SK-N-SH (cell line): ENCODE measurements around the gene LTBP1. TPM values are rescaled to one million over a fixed set of nuclear protein-coding genes. Genes with fewer than 3 reads are reported as not detected.

ENCODE experiments used
- CTCF ChIA-PET: fragments of 300-600, 350-600 bp; formaldehyde crosslinking; extraction: SDS; loops from one replicate; lab custom pipeline; 2021; lab: Yijun Ruan, JAX
- POLR2A ChIA-PET: fragments of 350-600 bp; sonication (Branson Sonifier 250); formaldehyde crosslinking; extraction: SDS; loops from one replicate; lab custom pipeline; 2020; ENCODE audit warnings: antibody characterized with exemption, inconsistent platforms; lab: Yijun Ruan, JAX
- DNase-seq: peaks from one replicate; pipeline ENCODE4 v3.0.0; 2012
- H2AFZ ChIP-seq: fragments of 200-600 bp; sonication (generic); 2 replicates; pipeline ENCODE4 v1.8.1; 2016; ENCODE audit warnings: antibody characterized with exemption, mild to moderate bottlenecking, low read depth
- H3F3A ChIP-seq: fragments of 200-600 bp; sonication (generic); replicated peaks from 2 replicates; pipeline ENCODE3; 2016; ENCODE audit warnings: antibody characterized with exemption, mild to moderate bottlenecking; ENCODE audit not compliant: insufficient read depth
- H3K27ac ChIP-seq, 2 experiments: fragments of 200-500 bp in 1 of 2; fragments of 200-600 bp in 1 of 2; sonication (Bioruptor generic) in 1 of 2; sonication (generic), shearing (Covaris generic) in 1 of 2; 2 replicates each; pipeline versions ENCODE4 v1.5.1 to v1.6.1; 2014 to 2016; ENCODE audit warnings: low read depth in 2 of 2, inconsistent platforms in 1 of 2, low read length in 1 of 2, mild to moderate bottlenecking in 1 of 2, mixed read lengths in 1 of 2
- H3K27me3 ChIP-seq: fragments of 200-600 bp; sonication (generic), shearing (Covaris generic); 2 replicates; pipeline ENCODE4 v1.6.1; 2016; ENCODE audit warnings: mixed run types; ENCODE audit not compliant: insufficient read depth
- H3K36me3 ChIP-seq, 2 experiments: fragments of 200-500 bp in 1 of 2; fragments of 200-600 bp in 1 of 2; sonication (Bioruptor generic) in 1 of 2; sonication (generic) in 1 of 2; replicated peaks in 1 of 2; 2 replicates each; pipeline versions ENCODE3 to v1.5.1; 2014 to 2016; ENCODE audit warnings: low read length in 1 of 2, mild to moderate bottlenecking in 1 of 2; ENCODE audit not compliant: insufficient read depth in 2 of 2, control insufficient read depth in 1 of 2
- H3K4me1 ChIP-seq, 2 experiments: fragments of 200-500 bp in 1 of 2; fragments of 200-600 bp in 1 of 2; sonication (Bioruptor generic) in 1 of 2; sonication (generic), shearing (Covaris generic) in 1 of 2; 2 replicates each; pipeline versions ENCODE4 v1.5.1 to v1.6.1; 2014 to 2016; ENCODE audit warnings: low read depth in 1 of 2, low read length in 1 of 2, mixed run types in 1 of 2; ENCODE audit not compliant: insufficient read depth in 2 of 2, control insufficient read depth in 1 of 2
- H3K4me2 ChIP-seq: fragments of 200-600 bp; sonication (generic), shearing (Covaris generic); 2 replicates; pipeline ENCODE4 v1.6.1; 2017; ENCODE audit warnings: mixed run types
- H3K4me3 ChIP-seq, 2 experiments: fragments of 200-500 bp in 1 of 2; fragments of 200-600 bp in 1 of 2; sonication (Bioruptor generic) in 1 of 2; sonication (generic), shearing (Covaris generic) in 1 of 2; 2 replicates each; pipeline versions ENCODE4 v1.5.1 to v1.8.1; 2014 to 2016; ENCODE audit warnings: low read depth in 2 of 2, inconsistent platforms in 1 of 2, low read length in 1 of 2, mild to moderate bottlenecking in 1 of 2, mixed read lengths in 1 of 2, moderate library complexity in 1 of 2
- H3K79me2 ChIP-seq: fragments of 200-600 bp; sonication (generic); 2 replicates; pipeline ENCODE4 v1.8.1; 2017; ENCODE audit warnings: mild to moderate bottlenecking; ENCODE audit not compliant: insufficient read depth
- H3K9ac ChIP-seq: fragments of 200-600 bp; sonication (generic); 2 replicates; pipeline ENCODE4 v1.6.1; 2017; ENCODE audit warnings: mixed run types
- H3K9me2 ChIP-seq: fragments of 200-600 bp; sonication (generic); 2 replicates; pipeline ENCODE4 v1.6.1; 2017; ENCODE audit warnings: mixed run types
- H3K9me3 ChIP-seq: fragments of 200-600 bp; sonication (generic); 2 replicates; pipeline ENCODE4 v1.6.1; 2017; ENCODE audit warnings: mixed run types, mild to moderate bottlenecking, moderate library complexity
- H4K20me1 ChIP-seq: fragments of 200-600 bp; sonication (generic); 2 replicates; pipeline ENCODE4 v1.6.1; 2017; ENCODE audit warnings: mild to moderate bottlenecking, mixed run types; ENCODE audit not compliant: insufficient read depth
- CHD2 ChIP-seq: fragments of 150-350 bp; IDR thresholded peaks from 2 replicates; pipeline ENCODE4 v1.6.1; 2018; ENCODE audit warnings: low read length; ENCODE audit not compliant: partially characterized antibody
- ELF1 ChIP-seq: IDR thresholded peaks from 2 replicates; pipeline ENCODE4 v1.4.0; 2012
- EZH2phosphoT487 ChIP-seq: fragments of 200-600 bp; sonication (generic); IDR thresholded peaks from 2 replicates; pipeline ENCODE4 v1.6.1; 2017; ENCODE audit warnings: low read depth, mixed run types, mild to moderate bottlenecking, antibody characterized with exemption, moderate library complexity, borderline replicate concordance
- FOXJ3 ChIP-seq: sonication (generic); formaldehyde crosslinking; IDR thresholded peaks from 2 replicates; pipeline ENCODE4 v1.5.1; 2020; ENCODE audit warnings: mild to moderate bottlenecking, missing genetic modification reagents
- FOXM1 ChIP-seq: IDR thresholded peaks from 2 replicates; pipeline ENCODE4 v1.4.0; 2012; ENCODE audit warnings: low read depth, mild to moderate bottlenecking
- GABPA ChIP-seq: IDR thresholded peaks from 2 replicates; pipeline ENCODE4 v1.4.0; 2012; ENCODE audit warnings: low read depth, mild to moderate bottlenecking
- MAX ChIP-seq: IDR thresholded peaks from 2 replicates; pipeline ENCODE4 v1.4.0; 2012; ENCODE audit warnings: low read depth
- NFIC ChIP-seq: IDR thresholded peaks from 2 replicates; pipeline ENCODE4 v1.4.0; 2012; ENCODE audit warnings: borderline replicate concordance
- NRF1 ChIP-seq: IDR thresholded peaks from 2 replicates; pipeline ENCODE4 v1.6.1; 2012; ENCODE audit warnings: low read depth, mild to moderate bottlenecking, low read length
- TCF12 ChIP-seq: IDR thresholded peaks from 2 replicates; pipeline ENCODE4 v1.4.0; 2012
- TEAD4 ChIP-seq: IDR thresholded peaks from 2 replicates; pipeline ENCODE4 v1.4.0; 2012; ENCODE audit warnings: mild to moderate bottlenecking, borderline replicate concordance; ENCODE audit not compliant: insufficient read depth
- WGBS: methylation state at CpG from one replicate; pipeline ENCODE4 v1.1.6; 2017; ENCODE audit warnings: low lambda C conversion rate; 5-methylcytosine and 5-hydroxymethylcytosine counted together
- polyA plus RNA-seq, 3 experiments: library from polyadenylated mRNA; depleted of rRNA; stranded (reverse); fragments of >200 nt; gene quantifications; 2 replicates each; pipeline ENCODE4 v1.2.3, GENCODE V29; 2012
- TF ChIP-seq, protein P1 (sequence below): fragments of 150-350 bp; IDR thresholded peaks from 2 replicates; pipeline ENCODE4 v1.6.1; 2016; ENCODE audit warnings: mild to moderate bottlenecking, low read depth, low read length

Gene LTBP1
- polyA plus RNA-seq, 1 of the 3 experiments (the other 2 are of a cell fraction) = 467 TPM

DNA sequence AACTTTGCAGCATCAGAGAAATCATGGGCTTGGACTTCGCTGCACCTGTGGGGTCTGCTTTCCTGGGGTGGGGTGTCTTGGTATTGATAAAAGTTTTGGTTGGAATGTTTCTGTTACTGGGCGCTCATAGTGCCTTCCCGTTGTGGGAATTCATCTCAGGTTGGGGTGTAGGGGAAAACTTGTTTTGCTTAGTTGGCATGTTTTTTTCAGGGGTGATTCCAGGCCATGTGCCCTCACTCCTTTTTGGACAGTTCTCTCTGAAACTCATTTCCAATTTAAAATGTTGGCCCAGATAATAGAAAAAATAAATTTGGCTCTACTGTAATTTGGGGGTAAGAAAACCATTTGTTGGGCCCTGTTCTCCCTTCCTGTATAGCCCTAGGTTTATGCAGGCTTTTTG lies 1.5 kb downstream of the LTBP1 start:
- H3K9ac ChIP-seq = peak overlapping the region; percentile 65
- peak overlapping the region; percentile 97 for H3K4me2 ChIP-seq
- no peak overlapping the region for H3K27ac ChIP-seq
- peak overlapping the region; percentile 75 to 82; a peak in 3 of 4 replicates for H3K4me3 ChIP-seq
- 78% methylated on average over 3 of the region's 3 CpGs for WGBS
- H3K36me3 ChIP-seq = no peaks in the 10 kb centered on the region
- peak overlapping the region; percentile 79; the same call in 1 of the 2 replicates for H2AFZ ChIP-seq
- POLR2A ChIA-PET = no interaction called here
- H3F3A ChIP-seq = peaks cover 3% of the 10 kb centered on the region
- no peaks in the 10 kb centered on the region for H4K20me1 ChIP-seq
- no peaks in the 10 kb centered on the region for H3K79me2 ChIP-seq
- CTCF ChIA-PET = interaction anchor here (0.8 to 2.3 kb wide), 3 partner anchors 10 to 86 kb away, joined by 3 to 5 read pairs (median 3); no protein-coding TSS in a partner anchor
- TF ChIP-seq NFIC (no peak), ELF1 (no peak), FOXM1 (no peak), TEAD4 (no peak)
- no peaks in the 10 kb centered on the region for H3K9me3 ChIP-seq
- peaks cover 0 to 6% of the 10 kb centered on the region in 2 experiments; a peak in 1 of 4 replicates for H3K4me1 ChIP-seq
- DNase-seq = no peak
- no peaks in the 10 kb centered on the region for H3K27me3 ChIP-seq
- H3K9me2 ChIP-seq = no peaks in the 10 kb centered on the region

DNA sequence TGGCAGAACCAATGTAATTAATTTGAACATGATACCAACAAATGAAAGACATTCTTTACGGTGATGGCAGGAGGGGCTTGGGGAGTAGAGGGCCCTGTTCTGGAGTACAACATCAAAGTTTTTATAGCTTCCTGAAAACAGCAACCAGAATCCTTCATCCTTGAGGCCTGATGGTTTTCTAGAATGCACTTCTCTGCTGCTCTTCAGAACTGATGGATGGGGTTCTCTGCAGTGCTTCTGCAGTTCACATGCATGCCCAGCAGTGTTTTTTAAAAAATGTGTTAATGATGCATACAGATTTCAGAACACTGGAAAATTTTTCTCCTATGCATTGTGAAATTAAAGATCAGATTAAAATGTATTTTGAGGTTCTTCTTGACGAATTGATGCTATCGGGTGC lies 2.5 kb downstream of the LTBP1 start:
- H3K9me3 ChIP-seq = no peaks in the 10 kb centered on the region
- no peak overlapping the region for H3K4me3 ChIP-seq
- H3K4me2 ChIP-seq = peak overlapping the region; percentile 97; the same call in 1 of the 2 replicates
- no peaks in the 10 kb centered on the region for H3K9me2 ChIP-seq
- no peaks in the 10 kb centered on the region for H3K79me2 ChIP-seq
- WGBS = 82% methylated on average over 3 of the region's 3 CpGs
- no peaks in the 10 kb centered on the region for H4K20me1 ChIP-seq
- no peak overlapping the region for H2AFZ ChIP-seq
- no peaks in the 10 kb centered on the region for H3K27me3 ChIP-seq
- POLR2A ChIA-PET = no interaction called here
- H3K9ac ChIP-seq = no peak overlapping the region
- CTCF ChIA-PET = interaction anchor here (0.7 to 2.3 kb wide), 3 partner anchors 11 to 137 kb away, joined by 3 to 5 read pairs (median 3); no protein-coding TSS in a partner anchor
- peaks cover 0 to 6% of the 10 kb centered on the region in 2 experiments; a peak in 1 of 4 replicates for H3K4me1 ChIP-seq
- peaks cover 3% of the 10 kb centered on the region for H3F3A ChIP-seq
- peak; percentile 20 for DNase-seq
- H3K36me3 ChIP-seq = no peaks in the 10 kb centered on the region
- H3K27ac ChIP-seq = no peak overlapping the region
- no peak for TF ChIP-seq FOXJ3 (CRISPR knock-in tag)
- no peak for TF ChIP-seq ELF1
- no peak for TF ChIP-seq NRF1
- no peak for TF ChIP-seq NFIC
- TF ChIP-seq, protein P1, sequence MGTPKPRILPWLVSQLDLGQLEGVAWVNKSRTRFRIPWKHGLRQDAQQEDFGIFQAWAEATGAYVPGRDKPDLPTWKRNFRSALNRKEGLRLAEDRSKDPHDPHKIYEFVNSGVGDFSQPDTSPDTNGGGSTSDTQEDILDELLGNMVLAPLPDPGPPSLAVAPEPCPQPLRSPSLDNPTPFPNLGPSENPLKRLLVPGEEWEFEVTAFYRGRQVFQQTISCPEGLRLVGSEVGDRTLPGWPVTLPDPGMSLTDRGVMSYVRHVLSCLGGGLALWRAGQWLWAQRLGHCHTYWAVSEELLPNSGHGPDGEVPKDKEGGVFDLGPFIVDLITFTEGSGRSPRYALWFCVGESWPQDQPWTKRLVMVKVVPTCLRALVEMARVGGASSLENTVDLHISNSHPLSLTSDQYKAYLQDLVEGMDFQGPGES = no peak
- TF ChIP-seq TEAD4 = no peak

DNA sequence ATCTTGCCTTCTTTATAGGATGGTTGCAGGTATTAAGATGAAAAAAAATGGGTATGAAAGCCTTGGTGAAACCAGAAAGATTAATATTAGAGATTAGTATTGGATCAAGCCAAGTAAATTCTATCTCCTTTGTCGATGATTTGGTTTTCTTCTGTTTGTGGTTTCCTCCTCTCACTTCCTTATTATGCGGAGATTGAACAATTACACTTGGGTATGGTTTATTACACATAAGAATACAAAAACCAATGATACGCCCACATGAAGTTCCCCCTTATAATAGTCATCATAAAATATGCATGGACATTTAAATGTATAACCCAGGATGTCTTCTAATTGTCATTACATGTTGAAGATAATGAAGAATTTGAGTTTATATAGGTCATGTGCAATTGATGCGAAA lies 4.9 kb downstream of the LTBP1 start:
- Histone ChIP-seq H3K36me3 (no peaks in the 10 kb centered on the region), H3K27ac (no peak overlapping the region), H3K27me3 (no peaks in the 10 kb centered on the region), H3K9ac (no peak overlapping the region), H3K79me2 (no peaks in the 10 kb centered on the region), H3K9me3 (no peaks in the 10 kb centered on the region), H3K4me2 (no peak overlapping the region), H3F3A (no peaks in the 10 kb centered on the region), H3K9me2 (no peaks in the 10 kb centered on the region), H2AFZ (no peak overlapping the region), H4K20me1 (no peaks in the 10 kb centered on the region), H3K4me3 (no peak overlapping the region), H3K4me1 (peaks cover 0 to under 1% of the 10 kb centered on the region in 2 experiments; a peak in 1 of 4 replicates)
- ChIA-PET CTCF (interaction anchor here (1.0 kb wide), 1 partner anchor 162 kb away, joined by 4 read pairs; no protein-coding TSS in a partner anchor), POLR2A (no interaction called here)
- no peak for TF ChIP-seq FOXJ3 (CRISPR knock-in tag)
- TF ChIP-seq CHD2 = no peak
- no peak for TF ChIP-seq TEAD4
- TF ChIP-seq GABPA = no peak
- no peak for TF ChIP-seq MAX
- no peak for TF ChIP-seq EZH2phosphoT487
- no peak for TF ChIP-seq TCF12
- DNase-seq = no peak
- 78% methylated on average over 4 of the region's 4 CpGs for WGBS
